Measurements from ENCODE around the gene ZNF563.

ZNF563 gene

GRCh38 chr19:12287958-12288500 is 45.4 kb downstream of the ZNF563 start:
- TF ChIP-seq CTCF (IDR thresholded peaks at IDR 0.05; ENCODE audit: low read depth, low read length): no peak
- H3K27ac ChIP-seq: no peak overlapping the region
- H3K9me3 ChIP-seq (ENCODE audit: severe bottlenecking): peaks cover 2% of the 10 kb centered on the region
- peaks cover 3% of the 10 kb centered on the region for H3K36me3 ChIP-seq
- H3K4me3 ChIP-seq (ENCODE audit: low read depth, low read length): no peak overlapping the region
- DNase-seq: no peak
- H3K27me3 ChIP-seq (ENCODE audit: insufficient read depth, low read depth, severe bottlenecking): no peaks in the 10 kb centered on the region

GRCh38 chr19:12284631-12285030 is 48.8 kb downstream of the ZNF563 start:
- Histone ChIP-seq H3K36me3 (no peaks in the 10 kb centered on the region; the same call in none of the 2 replicates), H3K9me3 (ENCODE audit: severe bottlenecking) (peaks cover 2% of the 10 kb centered on the region), H3K27me3 (ENCODE audit: insufficient read depth, low read depth, severe bottlenecking) (no peaks in the 10 kb centered on the region), H3K27ac (no peak overlapping the region), H3K4me3 (ENCODE audit: low read depth, low read length) (no peak overlapping the region)
- no peak for DNase-seq
- no peak for TF ChIP-seq CTCF (IDR thresholded peaks at IDR 0.05; ENCODE audit: low read depth, low read length)

- DNase-seq: no peak
- H3K36me3 ChIP-seq: no peaks in the 10 kb centered on the region; the same call in none of the 2 replicates
- H3K27ac ChIP-seq: no peak overlapping the region
- H3K4me3 ChIP-seq (ENCODE audit: low read depth, low read length): no peak overlapping the region
- no peak for TF ChIP-seq CTCF (IDR thresholded peaks at IDR 0.05; ENCODE audit: low read depth, low read length)
- H3K27me3 ChIP-seq (ENCODE audit: insufficient read depth, low read depth, severe bottlenecking): no peaks in the 10 kb centered on the region
- peaks cover 2% of the 10 kb centered on the region for H3K9me3 ChIP-seq (ENCODE audit: severe bottlenecking)
These were observed 49.2 kb downstream of the ZNF563 start for GRCh38 chr19:12284226-12284625.

GRCh38 chr19:12278713-12279112 is 54.7 kb downstream of the ZNF563 start:
- peaks cover 9% of the 10 kb centered on the region for H3K36me3 ChIP-seq

GRCh38 chr19:12272980-12273901 is 60.2 kb downstream of the ZNF563 start:
- peaks cover 7% of the 10 kb centered on the region for H3K9me3 ChIP-seq (ENCODE audit: severe bottlenecking)
- peaks cover 25% of the 10 kb centered on the region for H3K36me3 ChIP-seq
- H3K27ac ChIP-seq: no peak overlapping the region
- TF ChIP-seq CTCF (IDR thresholded peaks at IDR 0.05; ENCODE audit: low read depth, low read length): no peak
- no peak for DNase-seq
- H3K27me3 ChIP-seq (ENCODE audit: insufficient read depth, low read depth, severe bottlenecking): no peaks in the 10 kb centered on the region
- H3K4me3 ChIP-seq (ENCODE audit: low read depth, low read length): no peak overlapping the region

More at GRCh38 chr19:12278713-12279112, 54.7 kb downstream of the ZNF563 start:
- no peaks in the 10 kb centered on the region for H3K27me3 ChIP-seq (ENCODE audit: insufficient read depth, low read depth, severe bottlenecking)
- TF ChIP-seq CTCF (IDR thresholded peaks at IDR 0.05; ENCODE audit: low read depth, low read length): no peak
- no peak for DNase-seq
- no peak overlapping the region for H3K27ac ChIP-seq
- no peak overlapping the region for H3K4me3 ChIP-seq (ENCODE audit: low read depth, low read length)
- peaks cover 2% of the 10 kb centered on the region for H3K9me3 ChIP-seq (ENCODE audit: severe bottlenecking)
